Upper lobe of left lung (tissue), 6 donors: ENCODE measurements around the gene SLC12A8. TPM values are rescaled to one million over a fixed set of nuclear protein-coding genes. Genes with fewer than 3 reads are reported as not detected.
A peak's percentile ranks its signal among the peaks of the same experiment; 100 is the strongest.

ENCODE experiments used
- ATAC-seq, 2 donors: fragments of 200-7000 bp; cut with Tn5 transposase; one replicate each; pipeline ENCODE4 v1.9.1; 2022; ENCODE audit warnings: mild to moderate bottlenecking in 2 of 2, moderate library complexity in 2 of 2; ENCODE audit not compliant: low FRiP score in 2 of 2
- DNase-seq, 2 donors: peaks; one replicate each; pipeline ENCODE4 v3.0.0-alpha.2; 2019 to 2020
- H3K27ac ChIP-seq, 4 donors: fragments of 200-600 bp; sonication (generic); one replicate each; pipeline ENCODE4 v1.5.1; 2016 to 2019
- H3K27me3 ChIP-seq, 4 donors: fragments of 200-600 bp; sonication (generic); one replicate each; pipeline ENCODE4 v1.5.1; 2017 to 2019
- H3K36me3 ChIP-seq, 4 donors: fragments of 200-600 bp; sonication (generic); one replicate each; pipeline ENCODE4 v1.5.1; 2016 to 2019
- H3K4me1 ChIP-seq, 4 donors: fragments of 200-600 bp; sonication (generic); one replicate each; pipeline ENCODE4 v1.5.1; 2018 to 2019
- H3K4me3 ChIP-seq, 4 donors: fragments of 200-600 bp; sonication (generic); one replicate each; pipeline ENCODE4 v1.5.1; 2017 to 2019; ENCODE audit warnings: mild to moderate bottlenecking in 2 of 4, moderate library complexity in 1 of 4
- H3K9me3 ChIP-seq, 4 donors: fragments of 200-600 bp; sonication (generic); one replicate each; pipeline ENCODE4 v1.5.1; 2018 to 2019
- EP300 ChIP-seq, 4 donors: sonication (generic); formaldehyde crosslinking; IDR thresholded peaks; one replicate each; pipeline ENCODE4 v1.5.1; 2017; ENCODE audit warnings: antibody characterized with exemption in 4 of 4, control low read depth in 2 of 4
- POLR2A ChIP-seq, 4 donors: fragments of 450-650 bp; IDR thresholded peaks; one replicate each; pipeline ENCODE4 v1.5.1; 2016 to 2017; ENCODE audit warnings: antibody characterized with exemption in 4 of 4, mild to moderate bottlenecking in 2 of 4
- POLR2AphosphoS5 ChIP-seq, 2 donors: sonication (generic); formaldehyde crosslinking; IDR thresholded peaks; one replicate each; pipeline ENCODE4 v1.5.1; 2017; ENCODE audit warnings: antibody characterized with exemption in 2 of 2
- WGBS, 2 donors: methylation state at CpG; one replicate each; pipeline ENCODE4 v1.1.5; 2017 to 2018; 5-methylcytosine and 5-hydroxymethylcytosine counted together
- total RNA-seq, 6 donors: library from RNA; depleted of rRNA in 4 of 6; stranded (reverse); fragments of >200 nt in 4 of 6; gene quantifications; one replicate each; pipeline versions ENCODE4 v1.1.0 to v1.2.1, GENCODE V29; 2016 to 2021
- TF ChIP-seq, protein P1 (sequence below), 6 experiments: fragments of 450-650 bp in 4 of 6; fragments of 200-600 bp in 2 of 6; sonication (generic) in 2 of 6; IDR thresholded peaks; one replicate each; pipeline ENCODE4 v1.5.1; 2016 to 2019; ENCODE audit warnings: antibody characterized with exemption in 6 of 6
- donor health status: DM: no; HTN: no; CAD: no; lungs with moderate emphysema.
- donor health status: DM: no; HTN: yes; CAD: no; lungs with severe emphysema.

The SLC12A8 gene
- total RNA-seq, 6 donors from 2014 or later = 6.7 to 34.6 (median 15.0) TPM

DNA sequence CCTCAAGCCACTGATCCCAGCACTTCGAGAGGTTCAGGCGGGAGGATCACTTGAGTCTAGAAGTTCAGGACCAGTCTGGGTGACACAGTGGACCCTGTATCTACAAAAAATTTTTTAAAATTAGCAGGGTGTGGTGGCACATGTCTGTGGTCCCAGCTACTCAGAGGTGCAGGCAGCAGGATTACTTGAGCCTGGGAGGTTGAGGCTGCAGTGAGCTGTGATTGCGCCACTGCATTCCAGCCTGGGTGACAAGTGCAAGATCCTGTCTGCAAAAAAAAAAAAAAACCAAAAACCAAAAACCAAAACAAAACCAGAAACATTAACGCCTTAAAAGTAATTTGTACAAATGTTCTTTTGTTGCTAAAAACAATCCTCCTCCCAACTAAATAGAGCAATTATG, 27.9 kb upstream of the SLC12A8 start:
- H3K27me3 ChIP-seq = no peaks in the 10 kb centered on the region
- peak in 1 of 2 donors; percentile 72 for DNase-seq
- no peaks in the 10 kb centered on the region for H3K9me3 ChIP-seq
- no peak for ATAC-seq
- H3K4me1 ChIP-seq = peaks cover 0 to 10% (median 5%) of the 10 kb centered on the region in 4 donors
- H3K27ac ChIP-seq = no peak overlapping the region
- no peaks in the 10 kb centered on the region for H3K36me3 ChIP-seq
- TF ChIP-seq POLR2A (IDR thresholded peaks at IDR 0.05) = no peak
- TF ChIP-seq EP300 (IDR thresholded peaks at IDR 0.05) = no peak
- TF ChIP-seq POLR2AphosphoS5 (IDR thresholded peaks at IDR 0.05) = no peak
- TF ChIP-seq, protein P1, sequence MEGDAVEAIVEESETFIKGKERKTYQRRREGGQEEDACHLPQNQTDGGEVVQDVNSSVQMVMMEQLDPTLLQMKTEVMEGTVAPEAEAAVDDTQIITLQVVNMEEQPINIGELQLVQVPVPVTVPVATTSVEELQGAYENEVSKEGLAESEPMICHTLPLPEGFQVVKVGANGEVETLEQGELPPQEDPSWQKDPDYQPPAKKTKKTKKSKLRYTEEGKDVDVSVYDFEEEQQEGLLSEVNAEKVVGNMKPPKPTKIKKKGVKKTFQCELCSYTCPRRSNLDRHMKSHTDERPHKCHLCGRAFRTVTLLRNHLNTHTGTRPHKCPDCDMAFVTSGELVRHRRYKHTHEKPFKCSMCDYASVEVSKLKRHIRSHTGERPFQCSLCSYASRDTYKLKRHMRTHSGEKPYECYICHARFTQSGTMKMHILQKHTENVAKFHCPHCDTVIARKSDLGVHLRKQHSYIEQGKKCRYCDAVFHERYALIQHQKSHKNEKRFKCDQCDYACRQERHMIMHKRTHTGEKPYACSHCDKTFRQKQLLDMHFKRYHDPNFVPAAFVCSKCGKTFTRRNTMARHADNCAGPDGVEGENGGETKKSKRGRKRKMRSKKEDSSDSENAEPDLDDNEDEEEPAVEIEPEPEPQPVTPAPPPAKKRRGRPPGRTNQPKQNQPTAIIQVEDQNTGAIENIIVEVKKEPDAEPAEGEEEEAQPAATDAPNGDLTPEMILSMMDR (IDR thresholded peaks at IDR 0.05) = no peak
- no peak overlapping the region for H3K4me3 ChIP-seq
- WGBS, 2 donors = 60 to 68% methylated on average over 4 of the region's 4 CpGs

DNA sequence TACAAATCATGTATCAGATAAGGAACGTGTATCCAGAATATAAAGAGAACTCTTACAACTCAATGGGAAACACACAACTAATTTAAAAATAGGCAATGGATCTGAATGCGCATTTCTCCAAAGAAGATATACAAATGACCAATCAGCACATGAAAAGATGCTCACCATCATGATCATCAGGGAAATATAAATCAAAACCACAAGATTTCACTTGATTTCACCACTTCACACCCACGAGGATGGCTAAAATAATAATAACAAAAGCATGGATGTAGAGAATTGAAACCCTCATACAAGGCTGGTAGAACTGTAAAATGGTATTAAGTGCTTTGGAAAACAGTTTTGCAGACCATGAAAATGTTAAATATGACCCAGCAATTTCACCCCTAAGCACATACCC, 26.7 kb upstream of the SLC12A8 start:
- no peak for TF ChIP-seq POLR2AphosphoS5 (IDR thresholded peaks at IDR 0.05)
- no peak for TF ChIP-seq POLR2A (IDR thresholded peaks at IDR 0.05)
- TF ChIP-seq, protein P1 (IDR thresholded peaks at IDR 0.05) = no peak
- no peak for TF ChIP-seq EP300 (IDR thresholded peaks at IDR 0.05)

DNA sequence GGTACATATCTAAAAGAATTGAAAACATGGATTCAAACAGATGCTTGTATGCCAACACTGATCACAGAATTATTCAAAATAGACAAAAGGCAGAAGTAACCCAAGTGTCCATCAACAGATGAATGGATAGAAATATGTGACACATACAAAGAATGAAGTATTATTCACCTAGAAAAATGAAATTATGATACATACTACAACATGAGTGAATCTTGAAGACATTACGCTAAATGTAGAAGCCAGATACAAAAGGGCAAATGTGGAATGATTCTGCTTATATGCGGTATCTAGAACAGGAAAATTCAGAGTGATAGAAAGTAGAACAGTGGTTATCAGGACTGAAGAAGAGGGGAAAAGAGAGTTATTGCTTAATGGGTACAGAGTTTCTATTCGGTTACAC, 26.2 kb upstream of the SLC12A8 start:
- Histone ChIP-seq H3K27ac (no peak overlapping the region), H3K4me1 (peaks cover 0 to 10% (median 5%) of the 10 kb centered on the region in 4 donors), H3K4me3 (no peak overlapping the region), H3K36me3 (peaks cover 0 to 4% (median under 1%) of the 10 kb centered on the region in 4 donors), H3K27me3 (no peaks in the 10 kb centered on the region), H3K9me3 (no peaks in the 10 kb centered on the region)
- TF ChIP-seq POLR2AphosphoS5 (IDR thresholded peaks at IDR 0.05) = no peak
- TF ChIP-seq, protein P1 (IDR thresholded peaks at IDR 0.05) = no peak
- TF ChIP-seq EP300 (IDR thresholded peaks at IDR 0.05) = no peak
- no peak for TF ChIP-seq POLR2A (IDR thresholded peaks at IDR 0.05)
- ATAC-seq (no peak), DNase-seq (no peak)
- 85 to 86% methylated on average over 3 of the region's 3 CpGs for WGBS, 2 donors

More for the DNA sequence above, 26.7 kb upstream of the SLC12A8 start:
- Histone ChIP-seq H3K36me3 (no peaks in the 10 kb centered on the region), H3K9me3 (no peaks in the 10 kb centered on the region), H3K4me1 (peaks cover 0 to 10% (median 5%) of the 10 kb centered on the region in 4 donors), H3K27me3 (no peaks in the 10 kb centered on the region), H3K27ac (no peak overlapping the region), H3K4me3 (no peak overlapping the region)
- DNase-seq (no peak), ATAC-seq (no peak)
- 65 to 75% methylated on average over 3 of the region's 3 CpGs for WGBS, 2 donors

DNA sequence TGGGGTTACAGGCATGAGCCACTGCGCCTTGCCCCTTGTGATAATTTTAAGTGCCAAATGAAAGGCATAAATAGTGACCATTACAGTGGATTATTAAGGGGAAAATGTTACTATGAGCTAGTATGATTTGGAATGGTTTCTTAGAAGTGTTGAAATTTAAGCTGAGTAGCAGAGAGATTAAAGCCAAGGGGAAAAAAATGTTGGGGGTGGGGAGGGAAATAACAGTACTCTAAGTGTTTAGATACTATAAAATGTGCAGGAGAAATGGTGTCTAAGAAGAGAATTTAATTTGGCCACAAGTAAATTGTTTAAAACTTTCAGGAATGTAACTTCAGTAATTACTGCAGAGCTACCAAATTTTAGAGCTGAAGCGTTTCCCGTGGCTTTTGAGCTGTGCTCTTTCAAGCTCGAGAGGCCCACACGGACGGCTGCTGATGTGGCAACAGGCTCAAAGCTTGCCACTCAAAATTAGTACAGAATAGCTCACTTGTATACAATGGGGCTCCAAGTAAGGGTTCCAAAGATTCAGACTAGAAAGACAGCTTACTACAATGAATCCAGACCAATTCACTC, 23.9 kb upstream of the SLC12A8 start:
- Histone ChIP-seq H3K4me3 (no peak overlapping the region), H3K9me3 (no peaks in the 10 kb centered on the region), H3K36me3 (peaks cover 0 to 22% (median 12%) of the 10 kb centered on the region in 4 donors), H3K4me1 (peaks cover 0 to 10% (median 5%) of the 10 kb centered on the region in 4 donors), H3K27me3 (no peaks in the 10 kb centered on the region), H3K27ac (peak overlapping the region in 3 of 4 donors; percentile 22 to 28 (median 28))
- 54 to 62% methylated on average over 6 of the region's 6 CpGs for WGBS, 2 donors
- DNase-seq = peak in 1 of 2 donors; percentile 72
- no peak for TF ChIP-seq POLR2A (IDR thresholded peaks at IDR 0.05)
- TF ChIP-seq, protein P1 (IDR thresholded peaks at IDR 0.05) = no peak
- TF ChIP-seq POLR2AphosphoS5 (IDR thresholded peaks at IDR 0.05) = no peak
- TF ChIP-seq EP300 (IDR thresholded peaks at IDR 0.05) = no peak
- no peak for ATAC-seq

DNA sequence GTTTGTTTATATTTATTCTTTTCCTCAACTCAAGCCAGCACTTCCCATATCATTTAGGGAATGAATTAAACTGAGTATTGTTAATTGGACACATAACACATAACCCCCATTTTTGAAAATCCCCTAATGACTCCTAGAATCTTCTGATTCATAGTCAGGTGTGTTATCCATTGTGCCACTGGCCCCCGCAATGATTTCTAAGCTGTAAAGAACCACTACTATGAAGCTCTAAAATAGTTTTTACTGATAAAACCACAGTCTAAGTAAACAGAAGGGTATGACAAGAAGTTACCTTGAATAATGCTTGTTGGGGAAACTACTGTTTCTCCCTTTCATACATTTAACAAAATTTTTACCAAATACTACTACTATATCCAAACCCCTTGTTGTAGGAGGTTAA, 22.3 kb upstream of the SLC12A8 start:
- WGBS, 2 donors = 83 to 97% methylated on average over 1 of the region's 1 CpG

More for the DNA sequence above, 22.3 kb upstream of the SLC12A8 start:
- Histone ChIP-seq H3K36me3 (peaks cover 0 to 22% (median 12%) of the 10 kb centered on the region in 4 donors), H3K4me3 (no peak overlapping the region), H3K27ac (no peak overlapping the region), H3K27me3 (no peaks in the 10 kb centered on the region), H3K9me3 (no peaks in the 10 kb centered on the region), H3K4me1 (peaks cover 0 to 3% (median 1%) of the 10 kb centered on the region in 4 donors)
- ATAC-seq (no peak), DNase-seq (no peak)
- TF ChIP-seq EP300 (IDR thresholded peaks at IDR 0.05) = no peak
- TF ChIP-seq, protein P1 (IDR thresholded peaks at IDR 0.05) = no peak
- TF ChIP-seq POLR2A (IDR thresholded peaks at IDR 0.05) = no peak
- no peak for TF ChIP-seq POLR2AphosphoS5 (IDR thresholded peaks at IDR 0.05)
